HepG2 (cell line): Measurements from ENCODE around the gene ENTPD1. TPM values are rescaled to one million over a fixed set of nuclear protein-coding genes. Genes with fewer than 3 reads are reported as not detected.
"Not testable (repeated sequence)": the region's sequence is repeated elsewhere in the genome, so short reads cannot be mapped to it uniquely, and the experiment has no call there.

Source experiments
- ATAC-seq: fragments of 200-7000 bp; cut with Tn5 transposase; 3 replicates; pipeline ENCODE4 v1.9.1; 2020; ENCODE audit warnings: mild to moderate bottlenecking, moderate library complexity
- BruUV-seq: library from RNA; stranded (reverse); fragments of 400-500 nt; replicated peaks from 2 replicates; lab custom pipeline; 2021; lab: Mats Ljungman, UMichigan
- CTCF ChIA-PET: fragments of 300-600 bp; formaldehyde crosslinking; extraction: SDS; loops from one replicate; lab custom pipeline; 2021; ENCODE audit warnings: low total read pairs, inconsistent platforms, low intra/inter-chr PET ratio; lab: Yijun Ruan, JAX
- POLR2A ChIA-PET: fragments of 350-600 bp; sonication (Branson Sonifier 250); formaldehyde crosslinking; loops from one replicate; lab custom pipeline; 2020; ENCODE audit warnings: antibody characterized with exemption, inconsistent platforms; lab: Yijun Ruan, JAX
- DNase-seq: peaks from one replicate; pipeline ENCODE4 v3.0.0-alpha.2; 2015; ENCODE audit warnings: low spot score
- FAIRE-seq: peaks from 3 replicates; lab custom pipeline; 2011; peaks lifted over from hg19 to GRCh38; lab: Jason Lieb, UNC
- H2AFZ ChIP-seq: one replicate; pipeline ENCODE4 v1.6.1; 2011; ENCODE audit warnings: low read length, inconsistent platforms
- H3K27ac ChIP-seq: fragments of 300-600 bp; 3 replicates; pipeline ENCODE4 v1.8.0; 2011; ENCODE audit warnings: mixed run types, mild to moderate bottlenecking, mixed read lengths, low read length, inconsistent platforms; ENCODE audit not compliant: insufficient read depth; ENCODE audit errors: extremely low read length
- H3K27me3 ChIP-seq, 2 experiments: fragments of 200-600 bp in 1 of 2; 2 replicates in 1 of 2; 3 replicates in 1 of 2; pipeline versions ENCODE4 v1.6.0 to v1.8.0; 2011; ENCODE audit warnings: low read length in 2 of 2, mild to moderate bottlenecking in 2 of 2, moderate library complexity in 2 of 2, inconsistent platforms in 1 of 2; ENCODE audit not compliant: insufficient read depth in 2 of 2, control insufficient read depth in 1 of 2
- H3K36me3 ChIP-seq, 2 experiments: fragments of 200-600 bp in 1 of 2; replicated peaks in 1 of 2; 2 replicates in 1 of 2; 3 replicates in 1 of 2; pipeline versions ENCODE4 v1.5.1 to v1.8.0; 2011; ENCODE audit warnings: low read length in 2 of 2, inconsistent platforms in 1 of 2; ENCODE audit not compliant: insufficient read depth in 2 of 2, control insufficient read depth in 1 of 2
- H3K4me1 ChIP-seq: 2 replicates; pipeline ENCODE4 v1.5.1; 2012; ENCODE audit warnings: low read length, inconsistent platforms; ENCODE audit not compliant: insufficient read depth
- H3K4me2 ChIP-seq: 2 replicates; pipeline ENCODE4 v1.6.0; 2011; ENCODE audit warnings: low read depth, low read length, inconsistent platforms
- H3K4me3 ChIP-seq, 3 experiments: fragments of 200-600 bp in 1 of 3; sonication (generic), shearing (Covaris generic) in 1 of 3; replicated peaks in 1 of 3; 2 replicates each; pipeline ENCODE4 v1.5.1; 2011 to 2016; ENCODE audit warnings: low read length in 3 of 3, inconsistent platforms in 2 of 3, low read depth in 2 of 3, mild to moderate bottlenecking in 2 of 3, control low read depth in 1 of 3, mixed read lengths in 1 of 3; ENCODE audit not compliant: insufficient read depth in 1 of 3
- H3K79me2 ChIP-seq: one replicate; pipeline ENCODE4 v1.6.1; 2011; ENCODE audit warnings: low read length, inconsistent platforms; ENCODE audit not compliant: insufficient read depth
- H3K9ac ChIP-seq: 2 replicates; pipeline ENCODE4 v1.6.0; 2011; ENCODE audit warnings: mild to moderate bottlenecking, low read depth, low read length, inconsistent platforms; ENCODE audit not compliant: insufficient read depth
- H3K9me3 ChIP-seq: 2 replicates; pipeline ENCODE4 v1.5.1; 2012; ENCODE audit warnings: mild to moderate bottlenecking, low read length
- H4K20me1 ChIP-seq: 2 replicates; pipeline ENCODE4 v1.6.0; 2011; ENCODE audit warnings: inconsistent platforms, mild to moderate bottlenecking, low read length, moderate library complexity; ENCODE audit not compliant: insufficient read depth
- CREM ChIP-seq, 2 experiments: sonication (generic) in 1 of 2; formaldehyde crosslinking in 1 of 2; IDR thresholded peaks; 2 replicates each; pipeline versions ENCODE4 v1.4.0 to v1.6.1; 2016 to 2020; ENCODE audit warnings: antibody characterized with exemption in 1 of 2, mild to moderate bottlenecking in 1 of 2, missing genetic modification reagents in 1 of 2
- PHF20 ChIP-seq: sonication (generic); formaldehyde crosslinking; IDR thresholded peaks from 2 replicates; pipeline ENCODE4 v1.5.0; 2020; ENCODE audit warnings: mild to moderate bottlenecking, missing genetic modification reagents
- RCOR2 ChIP-seq: IDR thresholded peaks from 2 replicates; pipeline ENCODE4 v1.6.1; 2016; ENCODE audit warnings: missing biosample characterization, missing genetic modification reagents
- SOX13 ChIP-seq, 3 experiments: fragments of 450-650 bp in 1 of 3; sonication (generic) in 1 of 3; formaldehyde crosslinking in 1 of 3; IDR thresholded peaks in 2 of 3; conservative IDR thresholded peaks in 1 of 3; 2 replicates each; pipeline versions ENCODE4 v1.5.0 to v1.6.1; 2016 to 2020; ENCODE audit warnings: antibody characterized with exemption in 1 of 3, mild to moderate bottlenecking in 1 of 3, missing compliant biosample characterization in 1 of 3, missing genetic modification reagents in 1 of 3, moderate library complexity in 1 of 3
- U2AF2 ChIP-seq: fragments of 200-400 bp; formaldehyde crosslinking; IDR thresholded peaks from 2 replicates; pipeline ENCODE4 v1.6.1; 2017; ENCODE audit warnings: low read depth, mild to moderate bottlenecking, low read length
- WGBS: methylation state at CpG from one replicate; pipeline ENCODE4 v1.1.6; 2017; ENCODE audit warnings: low lambda C conversion rate; 5-methylcytosine and 5-hydroxymethylcytosine counted together
- in situ Hi-C: cut with HindIII; loops from 2 replicates; pipeline ENCODE4 v1.10.0; 2017; ENCODE audit warnings: low pct_unique_long_range_greater_than_20kb; ENCODE audit not compliant: extremely low pct_ligation_motif_present
- intact Hi-C: fragments of 100-400 bp; cut with micrococcal nuclease; formaldehyde crosslinking; loops from one replicate; pipeline ENCODE4 v1.10.0; 2022; ENCODE audit not compliant: unreplicated experiment
- polyA plus RNA-seq, 8 experiments: library from polyadenylated mRNA; depleted of rRNA in 3 of 8; stranded (reverse) in 7 of 8; unstranded in 1 of 8; fragments of >200 nt; fragmentation: Illumina TruSeq in 4 of 8; extraction: Trizol in 4 of 8; gene quantifications; 2 replicates each; pipeline versions ENCODE4 v1.2.1 to v1.2.3, GENCODE V29; 2011 to 2016; ENCODE audit warnings: low read depth in 4 of 8, missing spikeins in 1 of 8, mixed read lengths in 1 of 8; ENCODE audit not compliant: insufficient read depth in 1 of 8
- total RNA-seq, 5 experiments: library from RNA; depleted of rRNA; stranded (reverse); fragments of >200 nt; fragmentation: Illumina TruSeq; extraction: Trizol; gene quantifications; 2 replicates each; pipeline ENCODE4 v1.2.3, GENCODE V29; 2016; ENCODE audit warnings: low read depth in 1 of 5
- TF ChIP-seq, protein P1 (sequence below): sonication (generic); formaldehyde crosslinking; conservative IDR thresholded peaks from 2 replicates; pipeline ENCODE4 v1.4.0; 2020; ENCODE audit warnings: missing genetic modification reagents

Gene ENTPD1
- total and polyA plus RNA-seq, 2 of the 13 experiments (the other 11 are each of a cell fraction or from before 2014, with no cell fraction given) = 0.07 TPM

DNA sequence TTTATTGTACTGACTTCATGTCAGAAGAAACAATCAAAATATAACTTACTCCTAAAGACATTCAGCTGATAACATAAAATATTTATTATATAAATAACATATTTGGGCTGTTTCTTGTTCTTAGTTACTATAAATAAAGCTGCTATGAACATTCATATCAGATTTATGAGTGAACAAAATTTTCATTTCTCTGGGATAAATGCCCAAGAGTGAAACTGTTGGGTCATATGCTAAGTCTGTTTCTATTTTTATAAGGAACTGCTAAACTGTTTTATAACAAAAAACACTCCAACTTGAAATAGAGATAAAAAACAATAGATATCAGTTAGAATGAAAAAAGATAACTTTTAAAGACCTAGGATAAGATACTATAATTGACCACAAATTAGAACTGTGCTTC is 125.4 kb downstream of the ENTPD1 start (continued):
- TF ChIP-seq SOX13 (IDR thresholded peaks at IDR 0.05) (no peak), SOX13 (CRISPR knock-in tag; conservative IDR thresholded peaks at IDR 0.05 in 1 of 2, IDR thresholded peaks at IDR 0.05 in 1 of 2) (no peak)

DNA sequence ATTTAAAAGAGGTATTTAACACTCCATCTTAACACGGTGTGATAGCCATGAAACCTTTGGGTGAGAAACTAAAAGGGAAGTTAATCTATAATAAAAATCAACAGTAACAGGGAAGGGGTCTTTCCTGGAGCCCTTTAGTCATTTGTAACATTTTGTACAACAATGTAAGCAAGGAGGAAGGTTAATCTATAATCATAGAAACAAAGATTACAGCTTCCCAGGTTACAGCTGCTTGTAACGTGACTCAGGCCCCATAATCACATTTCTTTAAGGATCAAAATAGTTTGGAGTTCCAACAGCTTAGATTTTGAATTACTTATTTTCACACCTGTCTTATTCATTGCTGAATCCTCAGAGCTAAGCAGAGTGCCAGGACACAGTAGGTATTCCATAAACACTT is 133.9 kb downstream of the ENTPD1 start:
- POLR2A ChIA-PET = no interaction called here
- no peak for ATAC-seq
- H3K9me3 ChIP-seq = no peaks in the 10 kb centered on the region
- no peak overlapping the region for H3K9ac ChIP-seq
- no peaks in the 10 kb centered on the region for H4K20me1 ChIP-seq
- no peak overlapping the region for H3K4me2 ChIP-seq
- in situ Hi-C loops = no loop called here
- no peak overlapping the region for H3K4me3 ChIP-seq
- no peaks in the 10 kb centered on the region for H3K27me3 ChIP-seq
- FAIRE-seq = no peak
- no peak overlapping the region for H3K27ac ChIP-seq
- intact Hi-C loops = no loop called here
- peaks cover 0 to 10% of the 10 kb centered on the region in 2 experiments; a peak in 2 of 5 replicates for H3K36me3 ChIP-seq
- no peak overlapping the region for H2AFZ ChIP-seq
- TF ChIP-seq, protein P1, sequence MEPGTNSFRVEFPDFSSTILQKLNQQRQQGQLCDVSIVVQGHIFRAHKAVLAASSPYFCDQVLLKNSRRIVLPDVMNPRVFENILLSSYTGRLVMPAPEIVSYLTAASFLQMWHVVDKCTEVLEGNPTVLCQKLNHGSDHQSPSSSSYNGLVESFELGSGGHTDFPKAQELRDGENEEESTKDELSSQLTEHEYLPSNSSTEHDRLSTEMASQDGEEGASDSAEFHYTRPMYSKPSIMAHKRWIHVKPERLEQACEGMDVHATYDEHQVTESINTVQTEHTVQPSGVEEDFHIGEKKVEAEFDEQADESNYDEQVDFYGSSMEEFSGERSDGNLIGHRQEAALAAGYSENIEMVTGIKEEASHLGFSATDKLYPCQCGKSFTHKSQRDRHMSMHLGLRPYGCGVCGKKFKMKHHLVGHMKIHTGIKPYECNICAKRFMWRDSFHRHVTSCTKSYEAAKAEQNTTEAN (CRISPR knock-in tag) = no peak
- DNase-seq = no peak
- CTCF ChIA-PET = no interaction called here
- WGBS = 90% methylated on average over 2 of the region's 2 CpGs
- BruUV-seq = no TSS peak
- no peaks in the 10 kb centered on the region for H3K79me2 ChIP-seq
- no peaks in the 10 kb centered on the region; the same call in 1 of the 2 replicates for H3K4me1 ChIP-seq

DNA sequence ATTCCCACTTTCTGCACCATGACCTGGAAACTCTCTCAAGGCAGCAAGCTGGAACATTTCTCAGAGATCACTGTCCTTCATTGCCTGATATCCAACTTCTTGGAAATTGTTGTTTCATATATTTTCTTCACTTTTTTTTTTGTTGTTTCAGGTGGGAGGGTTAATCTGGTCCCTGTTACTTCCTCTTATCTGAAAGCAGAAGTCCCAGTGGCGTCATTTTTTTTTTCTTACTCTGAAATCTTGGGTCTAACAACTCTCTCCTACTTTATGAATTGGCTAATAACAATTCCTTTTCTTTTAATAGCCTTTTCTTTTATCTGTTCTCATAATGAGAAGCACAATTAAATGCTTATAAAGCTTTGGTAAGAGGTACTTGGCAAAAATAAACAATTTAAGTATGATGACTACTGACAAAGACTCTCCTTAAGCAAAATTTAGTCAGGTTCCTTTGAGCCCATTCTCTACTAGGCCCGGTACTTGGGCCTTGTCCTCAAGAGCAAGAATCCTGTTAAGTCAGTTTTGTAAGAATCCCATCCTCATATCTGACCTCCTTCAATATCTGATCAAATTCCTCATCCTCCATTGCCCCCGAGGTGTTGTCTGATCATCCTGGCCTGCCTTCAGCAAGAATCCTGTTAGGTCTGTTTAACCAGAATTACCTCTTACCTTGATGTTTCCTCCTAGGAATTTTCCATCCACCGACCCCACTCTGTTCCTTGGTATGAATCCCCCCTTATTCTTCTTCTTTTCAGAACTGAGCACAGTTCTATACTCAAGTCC is 140.3 kb downstream of the ENTPD1 start:
- no peak overlapping the region for H2AFZ ChIP-seq
- no peaks in the 10 kb centered on the region for H3K9me3 ChIP-seq
- CTCF ChIA-PET = no interaction called here
- ATAC-seq = no peak
- WGBS = 94% methylated on average over 4 of the region's 4 CpGs
- FAIRE-seq = no peak
- no peak overlapping the region for H3K9ac ChIP-seq
- H3K27me3 ChIP-seq = no peaks in the 10 kb centered on the region
- no peaks in the 10 kb centered on the region for H3K4me1 ChIP-seq
- BruUV-seq = no TSS peak
- no peaks in the 10 kb centered on the region for H4K20me1 ChIP-seq
- H3K27ac ChIP-seq = no peak overlapping the region
- H3K4me3 ChIP-seq = no peak overlapping the region
- H3K36me3 ChIP-seq = peaks cover 3 to 24% of the 10 kb centered on the region in 2 experiments; a peak in 3 of 5 replicates
- intact Hi-C loops (no loop called here), in situ Hi-C loops (no loop called here)
- no peak for DNase-seq
- no peak for TF ChIP-seq CREM (IDR thresholded peaks at IDR 0.05)
- TF ChIP-seq CREM (CRISPR knock-in tag; IDR thresholded peaks at IDR 0.05) = no peak
- TF ChIP-seq PHF20 (CRISPR knock-in tag) = no peak
- TF ChIP-seq U2AF2 = no peak
- TF ChIP-seq RCOR2 (CRISPR knock-in tag) = no peak
- POLR2A ChIA-PET = no interaction called here
- H3K79me2 ChIP-seq = no peaks in the 10 kb centered on the region
- H3K4me2 ChIP-seq = no peak overlapping the region

DNA sequence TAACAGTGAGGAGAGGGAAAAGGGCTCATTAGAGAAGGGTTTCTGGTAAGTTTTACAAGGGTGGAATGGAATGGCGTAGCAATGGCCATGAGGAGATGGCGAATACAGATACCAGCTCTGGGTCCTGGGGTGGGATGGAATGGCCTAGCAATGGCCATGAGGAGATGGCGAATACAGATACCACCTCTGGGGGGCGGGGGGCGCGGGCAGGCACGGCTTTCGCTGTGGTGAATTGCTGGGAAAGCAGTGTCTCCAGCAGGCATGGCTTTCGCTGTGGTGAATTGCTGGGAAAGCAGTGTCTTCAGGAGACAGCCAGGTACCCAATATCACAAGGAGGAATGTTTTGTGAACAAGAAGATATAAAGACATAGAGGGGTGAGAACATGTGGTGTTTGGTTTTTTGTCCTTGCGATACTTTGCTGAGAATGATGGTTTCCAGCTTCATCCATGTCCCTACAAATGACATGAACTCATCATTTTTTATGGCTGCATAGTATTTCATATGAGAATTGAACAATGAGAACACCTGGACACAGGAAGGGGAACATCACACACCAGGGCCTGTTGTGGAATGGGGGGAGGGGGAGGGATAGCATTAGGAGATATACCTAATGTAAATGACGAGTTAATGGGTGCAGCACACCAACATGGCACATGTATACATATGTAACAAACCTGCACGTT is 150.1 kb downstream of the ENTPD1 start:
- ATAC-seq, H2AFZ ChIP-seq, FAIRE-seq, BruUV-seq, CTCF ChIA-PET, H3K4me2 ChIP-seq, H3K9ac ChIP-seq, H4K20me1 ChIP-seq, H3K9me3 ChIP-seq, H3K36me3 ChIP-seq, DNase-seq, H3K4me3 ChIP-seq, POLR2A ChIA-PET, H3K79me2 ChIP-seq, H3K27me3 ChIP-seq, in situ Hi-C loops, H3K27ac ChIP-seq: not testable (repeated sequence)
- WGBS = 98% methylated on average over 12 of the region's 12 CpGs
- H3K4me1 ChIP-seq = peaks cover 38% of the 10 kb centered on the region
- intact Hi-C loops = loop anchor here (5.0 kb wide), 1 partner anchor 534 kb away; no protein-coding TSS in a partner anchor
